Sciatic nerve (tissue), 2 donors: ENCODE results near the gene PJVK. TPM values are rescaled to one million over a fixed set of nuclear protein-coding genes. Genes with fewer than 3 reads are reported as not detected.

Experiments used
- ATAC-seq: fragments of 200-7000 bp; cut with Tn5 transposase; one replicate; pipeline ENCODE4 v1.9.1; 2020; ENCODE audit warnings: mild to moderate bottlenecking, moderate library complexity
- DNase-seq: peaks from one replicate; pipeline ENCODE4 v3.0.0-alpha.2; 2020; ENCODE audit warnings: low spot score
- intact Hi-C: fragments of 100-400 bp; cut with DNase I; formaldehyde crosslinking; loops from one replicate; pipeline ENCODE4 v1.14.2; 2022
- total RNA-seq: library from RNA; stranded (reverse); fragmentation: NEBNext Ultra II Directional; extraction: Animal tissue kit (Norgen Biotek cat#: 25700); gene quantifications from one replicate; pipeline ENCODE4 v1.2.1, GENCODE V29; 2021
- donor health status: DM: no; HTN: no; CAD: no.
- donor health status: DM: no; HTN: no; CAD: no.

Gene PJVK
- total RNA-seq, 1 donor from 2014 or later = 7.2 TPM

DNA sequence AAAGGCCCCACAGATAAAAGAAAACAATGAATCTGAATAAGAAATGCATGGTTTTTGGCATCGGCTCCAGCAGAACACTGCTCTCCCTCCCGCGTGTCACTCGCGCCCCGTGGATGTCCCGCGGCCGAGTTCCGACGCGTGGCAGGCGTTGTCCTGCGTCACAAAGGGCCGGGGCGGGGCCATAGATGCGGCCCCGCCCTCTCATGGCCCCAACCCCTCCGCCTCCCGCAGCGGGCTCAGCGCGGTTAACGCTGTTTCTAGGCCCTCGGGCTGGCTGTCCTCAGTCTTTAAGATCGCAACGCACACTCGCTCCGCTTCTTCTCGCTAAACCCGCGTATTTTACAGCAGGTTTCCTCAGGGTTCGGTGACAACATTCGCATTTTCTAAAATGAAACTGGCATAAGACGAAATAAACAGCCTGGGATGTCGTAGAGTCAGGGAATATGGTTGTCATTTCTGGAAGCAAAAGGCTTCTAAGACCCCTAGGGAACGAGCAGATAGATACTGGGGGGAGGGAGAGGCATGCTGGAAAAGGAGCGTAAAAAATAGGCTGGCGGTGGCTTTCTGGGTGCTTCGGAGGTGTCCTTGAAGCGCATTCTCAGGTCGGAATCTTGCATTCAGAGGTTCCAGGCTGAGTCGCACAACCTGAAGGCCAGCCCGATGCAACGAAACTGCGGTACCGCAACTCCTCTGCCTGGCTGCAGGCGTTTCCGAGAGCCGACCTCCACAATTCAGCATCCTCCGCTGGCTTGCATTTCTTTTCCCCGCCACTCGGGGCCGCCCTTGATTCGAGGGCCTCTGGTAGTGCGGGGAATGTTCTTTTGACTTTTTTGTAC, 27.5 kb downstream of the PJVK start, which contains the start of gene FKBP7:
FKBP7 (minus strand) TSS at position 162 of the 836 bp plus-strand sequence; CDS start at position 61, 101 bp downstream.
- ATAC-seq (peak; percentile 96), DNase-seq (peak; percentile 94)
- intact Hi-C loops = no loop called here

DNA sequence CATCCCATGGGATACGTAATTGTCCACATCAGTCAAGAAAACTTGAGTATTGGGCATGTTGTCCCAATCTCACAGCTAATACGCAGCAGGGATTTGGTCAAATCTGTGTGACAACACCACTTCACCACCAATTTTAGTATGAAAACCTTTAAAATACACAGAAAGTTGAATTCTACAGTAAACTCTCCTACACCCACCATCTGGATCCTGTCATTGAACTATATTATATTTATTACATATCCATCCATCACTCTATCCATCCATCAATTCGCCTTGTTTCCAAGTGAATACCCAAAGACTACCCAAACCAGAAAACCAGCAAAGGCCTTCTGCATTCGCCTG, 28.1 kb downstream of the PJVK start:
- intact Hi-C loops = no loop called here
- DNase-seq = no peak
- no peak for ATAC-seq

GRCh38 chr2:178479758-178480226, 28.6 kb downstream of the PJVK start:
- intact Hi-C loops = no loop called here
- DNase-seq (no peak), ATAC-seq (no peak)

- DNase-seq (peak; percentile 99), ATAC-seq (peak; percentile 94)
- intact Hi-C loops = no loop called here
Measured at GRCh38 chr2:178480227-178481181, 29.3 kb downstream of the PJVK start, which contains the start of gene PLEKHA3. Gene PLEKHA3 (plus strand): TSS chr2:178480457. CDS start chr2:178480870, 413 bp downstream.

GRCh38 chr2:178482437-178482836, 31.3 kb downstream of the PJVK start:
- DNase-seq (no peak), ATAC-seq (no peak)
- intact Hi-C loops = no loop called here

GRCh38 chr2:178484245-178485041, 33.3 kb downstream of the PJVK start:
- DNase-seq (peak; percentile 64), ATAC-seq (no peak)
- intact Hi-C loops = no loop called here

DNA sequence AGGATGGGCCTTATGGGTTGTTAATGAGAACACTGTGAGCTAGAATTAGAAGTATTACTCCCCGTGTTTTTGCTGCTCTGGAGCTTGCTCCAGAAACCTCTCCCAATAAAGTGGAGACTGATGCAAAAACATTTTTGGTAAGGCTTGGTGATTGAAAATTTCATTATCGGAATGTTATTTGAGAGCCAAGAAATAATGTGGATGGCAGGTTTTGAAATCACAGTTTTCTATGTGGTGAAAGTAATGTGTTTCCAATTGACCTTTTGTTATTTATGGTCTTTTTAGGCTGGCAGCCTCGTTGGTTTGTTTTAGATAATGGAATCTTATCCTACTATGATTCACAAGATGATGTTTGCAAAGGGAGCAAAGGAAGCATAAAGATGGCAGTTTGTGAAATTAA, 34.2 kb downstream of the PJVK start:
- no peak for ATAC-seq
- intact Hi-C loops = no loop called here
- DNase-seq = no peak

- intact Hi-C loops = no loop called here
- ATAC-seq (no peak), DNase-seq (no peak)
Measured at GRCh38 chr2:178491612-178492011, 40.4 kb downstream of the PJVK start.

- intact Hi-C loops = no loop called here
- ATAC-seq (no peak), DNase-seq (no peak)
Measured at GRCh38 chr2:178496049-178496448, 44.9 kb downstream of the PJVK start.

DNA sequence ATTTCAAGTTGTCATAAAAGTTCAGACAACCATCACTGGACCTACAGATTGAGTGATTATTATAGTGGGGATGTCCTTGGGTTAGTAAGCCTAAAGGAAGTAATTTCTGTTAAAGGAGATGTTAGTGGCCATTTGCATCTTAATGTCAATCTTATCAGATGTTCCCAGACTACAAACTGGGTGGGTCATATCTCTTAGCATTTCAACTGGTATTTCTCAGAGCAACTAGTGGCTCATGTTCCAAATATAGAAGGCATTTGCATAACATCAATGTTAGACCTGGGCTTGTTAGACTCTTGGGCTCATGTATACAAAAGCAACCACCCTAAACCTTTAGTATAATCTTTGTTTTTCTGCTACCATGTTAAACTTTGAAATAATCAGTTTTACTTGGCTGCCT, 47.0 kb downstream of the PJVK start:
- no peak for ATAC-seq
- no peak for DNase-seq
- intact Hi-C loops = no loop called here

- DNase-seq = no peak
- intact Hi-C loops = no loop called here
- no peak for ATAC-seq
Measured at GRCh38 chr2:178499640-178500039, 48.5 kb downstream of the PJVK start.

GRCh38 chr2:178502751-178503150, 51.6 kb downstream of the PJVK start:
- ATAC-seq (no peak), DNase-seq (no peak)
- intact Hi-C loops = no loop called here

- DNase-seq (no peak), ATAC-seq (no peak)
- intact Hi-C loops = no loop called here
Measured at GRCh38 chr2:178506101-178506500, 54.9 kb downstream of the PJVK start.

GRCh38 chr2:178506524-178506923, 55.3 kb downstream of the PJVK start:
- ATAC-seq (no peak), DNase-seq (no peak)
- intact Hi-C loops = no loop called here

DNA sequence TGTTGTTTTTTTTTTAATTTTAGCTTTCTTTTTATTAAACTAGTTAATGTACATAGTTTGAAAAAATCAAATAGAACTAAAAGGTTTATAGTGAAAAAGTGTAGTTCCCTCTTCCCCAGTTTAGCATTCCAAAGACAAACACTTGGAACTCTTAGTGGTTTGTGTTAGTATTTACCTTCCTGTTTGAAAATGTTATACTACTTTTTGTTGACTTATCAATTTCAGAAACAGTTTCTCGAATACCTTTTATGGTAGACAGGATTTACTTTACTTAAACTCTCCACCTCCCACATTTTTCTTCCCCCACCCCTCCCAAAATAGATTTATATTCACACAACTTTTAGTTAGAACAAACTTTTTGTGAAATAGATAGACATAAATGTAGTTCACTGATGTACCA, 55.8 kb downstream of the PJVK start:
- DNase-seq = no peak
- ATAC-seq = no peak
- intact Hi-C loops = no loop called here

DNA sequence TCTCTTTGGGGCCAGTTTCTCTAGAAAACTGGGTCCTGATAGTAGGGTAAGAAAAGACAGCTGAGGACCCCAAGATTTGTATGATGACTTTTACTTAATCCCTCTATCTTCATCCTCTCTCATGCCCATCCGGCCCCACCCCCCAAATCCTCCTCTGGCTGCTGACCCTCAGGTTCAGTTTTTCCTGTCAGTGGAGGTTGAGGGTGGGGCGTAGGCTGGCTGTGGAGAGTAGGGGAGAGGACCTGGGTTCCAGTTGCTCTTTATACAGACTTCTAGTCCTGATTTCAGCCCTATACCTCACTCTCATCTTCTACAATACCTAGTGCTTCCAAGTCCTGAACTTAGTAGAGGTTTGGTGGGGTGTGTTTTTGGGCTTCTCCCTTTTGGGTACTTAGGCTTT, 57.5 kb downstream of the PJVK start:
- DNase-seq = no peak
- ATAC-seq = no peak
- intact Hi-C loops = no loop called here

- ATAC-seq = no peak
- intact Hi-C loops = no loop called here
- no peak for DNase-seq
Measured at GRCh38 chr2:178510384-178510783, 59.2 kb downstream of the PJVK start.
